ENCODE results near the gene TRIM10.
"Not testable (repeated sequence)": the region's sequence is repeated elsewhere in the genome, so short reads cannot be mapped to it uniquely, and the experiment has no call there.

Gene TRIM10

GRCh38 chr6:30180145-30180544, 19.1 kb upstream of the TRIM10 start:
- in situ Hi-C loops (cut with HindIII; ENCODE audit: low pct_ligation_motif_present, low pct_unique_long_range_greater_than_20kb, low sequenced_read_pairs) = no loop called here
- no peak for DNase-seq

- in situ Hi-C loops (cut with HindIII; ENCODE audit: low pct_ligation_motif_present, low pct_unique_long_range_greater_than_20kb, low sequenced_read_pairs) = no loop called here
- DNase-seq = no peak
These were observed 17.8 kb upstream of the TRIM10 start for GRCh38 chr6:30178837-30179236.

GRCh38 chr6:30175765-30176164, 14.8 kb upstream of the TRIM10 start:
- DNase-seq = no peak
- in situ Hi-C loops (cut with HindIII; ENCODE audit: low pct_ligation_motif_present, low pct_unique_long_range_greater_than_20kb, low sequenced_read_pairs) = no loop called here

GRCh38 chr6:30172681-30173080, 11.7 kb upstream of the TRIM10 start:
- in situ Hi-C loops (cut with HindIII; ENCODE audit: low pct_ligation_motif_present, low pct_unique_long_range_greater_than_20kb, low sequenced_read_pairs) = no loop called here
- no peak for DNase-seq

- no peak for DNase-seq
- in situ Hi-C loops (cut with HindIII; ENCODE audit: low pct_ligation_motif_present, low pct_unique_long_range_greater_than_20kb, low sequenced_read_pairs) = no loop called here
These were observed 10.9 kb upstream of the TRIM10 start for GRCh38 chr6:30171677-30172471.

GRCh38 chr6:30169658-30170614, 8.9 kb upstream of the TRIM10 start:
- DNase-seq = peak; percentile 62
- in situ Hi-C loops (cut with HindIII; ENCODE audit: low pct_ligation_motif_present, low pct_unique_long_range_greater_than_20kb, low sequenced_read_pairs) = no loop called here

GRCh38 chr6:30168741-30169140, 7.7 kb upstream of the TRIM10 start:
- DNase-seq = no peak
- in situ Hi-C loops (cut with HindIII; ENCODE audit: low pct_ligation_motif_present, low pct_unique_long_range_greater_than_20kb, low sequenced_read_pairs) = no loop called here

- in situ Hi-C loops (cut with HindIII; ENCODE audit: low pct_ligation_motif_present, low pct_unique_long_range_greater_than_20kb, low sequenced_read_pairs) = no loop called here
- no peak for DNase-seq
These were observed 6.1 kb upstream of the TRIM10 start for GRCh38 chr6:30167101-30167500.

- in situ Hi-C loops (cut with HindIII; ENCODE audit: low pct_ligation_motif_present, low pct_unique_long_range_greater_than_20kb, low sequenced_read_pairs); DNase-seq: not testable (repeated sequence)
These were observed 4.2 kb upstream of the TRIM10 start for GRCh38 chr6:30165238-30165637.

- in situ Hi-C loops (cut with HindIII; ENCODE audit: low pct_ligation_motif_present, low pct_unique_long_range_greater_than_20kb, low sequenced_read_pairs) = no loop called here
These were observed 3.7 kb upstream of the TRIM10 start for GRCh38 chr6:30164714-30165113.

GRCh38 chr6:30163918-30164654, 3.1 kb upstream of the TRIM10 start:
- in situ Hi-C loops (cut with HindIII; ENCODE audit: low pct_ligation_motif_present, low pct_unique_long_range_greater_than_20kb, low sequenced_read_pairs) = no loop called here
- no peak for DNase-seq

More at GRCh38 chr6:30164714-30165113, 3.7 kb upstream of the TRIM10 start:
- no peak for DNase-seq

- no peak for DNase-seq
These were observed 2.3 kb upstream of the TRIM10 start, which contains the start of gene TRIM15 for GRCh38 chr6:30163090-30163917. TRIM15 (plus strand) TSS chr6:30163546; CDS start chr6:30163685, 139 bp downstream.

GRCh38 chr6:30162265-30163089, 1.5 kb upstream of the TRIM10 start:
- DNase-seq = no peak
- in situ Hi-C loops (cut with HindIII; ENCODE audit: low pct_ligation_motif_present, low pct_unique_long_range_greater_than_20kb, low sequenced_read_pairs) = no loop called here

More at GRCh38 chr6:30163090-30163917, 2.3 kb upstream of the TRIM10 start, which contains the start of gene TRIM15:
- in situ Hi-C loops (cut with HindIII; ENCODE audit: low pct_ligation_motif_present, low pct_unique_long_range_greater_than_20kb, low sequenced_read_pairs) = no loop called here

- in situ Hi-C loops (cut with HindIII; ENCODE audit: low pct_ligation_motif_present, low pct_unique_long_range_greater_than_20kb, low sequenced_read_pairs) = no loop called here
- DNase-seq = no peak
These were observed 815 bp downstream of the TRIM10 start for GRCh38 chr6:30160008-30160784.

- in situ Hi-C loops (cut with HindIII; ENCODE audit: low pct_ligation_motif_present, low pct_unique_long_range_greater_than_20kb, low sequenced_read_pairs) = no loop called here
- DNase-seq = no peak
These were observed 2.5 kb downstream of the TRIM10 start for GRCh38 chr6:30158475-30159040.

GRCh38 chr6:30157999-30158398, 3.0 kb downstream of the TRIM10 start:
- DNase-seq = no peak
- in situ Hi-C loops (cut with HindIII; ENCODE audit: low pct_ligation_motif_present, low pct_unique_long_range_greater_than_20kb, low sequenced_read_pairs) = no loop called here

Data from ACHN (cell line).